UCSD-AML1 (cell line): ENCODE results near the gene TMEM144.
"Not testable (repeated sequence)": the region's sequence is repeated elsewhere in the genome, so short reads cannot be mapped to it uniquely, and the experiment has no call there.

ENCODE experiments used
- DNase-seq: peaks from one replicate; lab custom pipeline; 2025; ENCODE audit not compliant: unreplicated experiment; lab: John Stamatoyannopoulos, UW

Gene TMEM144

GRCh38 chr4:158234671-158235070 lies 24.4 kb downstream of the TMEM144 start:
- no peak for DNase-seq

DNA sequence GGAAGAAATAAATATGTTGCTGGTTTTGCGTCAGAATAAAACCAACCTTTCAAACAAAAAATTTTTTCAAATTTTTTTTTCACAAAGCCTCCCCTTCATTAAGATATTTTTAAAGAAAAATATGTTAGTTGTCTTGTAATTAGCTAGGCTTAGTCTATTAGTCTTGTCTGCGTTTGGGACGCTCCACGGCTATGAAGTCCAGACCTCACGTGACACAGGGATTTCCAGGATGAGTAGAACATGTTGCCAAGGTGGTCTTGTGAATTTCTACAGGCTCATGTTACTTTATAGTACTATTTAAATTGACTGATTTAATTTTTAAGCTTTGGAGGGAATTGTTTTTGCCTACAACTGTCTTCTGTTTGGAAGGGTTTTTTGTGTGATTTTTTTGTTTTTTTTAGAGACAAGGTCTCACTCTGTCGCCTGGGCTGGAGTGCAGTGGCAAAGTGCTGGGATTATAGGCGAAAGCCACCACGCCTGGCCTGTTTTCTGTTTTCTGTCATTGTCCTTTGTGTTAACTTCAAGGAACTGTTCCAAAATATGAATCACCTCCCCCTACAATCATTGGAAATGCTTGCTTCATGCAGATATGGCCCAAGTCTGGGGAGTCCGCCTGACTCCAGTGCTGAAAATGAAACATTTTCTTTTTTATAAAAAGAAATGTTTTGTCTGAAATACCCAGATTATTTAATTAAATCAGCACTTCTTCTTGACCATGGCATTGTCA lies 26.2 kb downstream of the TMEM144 start:
- no peak for DNase-seq

DNA sequence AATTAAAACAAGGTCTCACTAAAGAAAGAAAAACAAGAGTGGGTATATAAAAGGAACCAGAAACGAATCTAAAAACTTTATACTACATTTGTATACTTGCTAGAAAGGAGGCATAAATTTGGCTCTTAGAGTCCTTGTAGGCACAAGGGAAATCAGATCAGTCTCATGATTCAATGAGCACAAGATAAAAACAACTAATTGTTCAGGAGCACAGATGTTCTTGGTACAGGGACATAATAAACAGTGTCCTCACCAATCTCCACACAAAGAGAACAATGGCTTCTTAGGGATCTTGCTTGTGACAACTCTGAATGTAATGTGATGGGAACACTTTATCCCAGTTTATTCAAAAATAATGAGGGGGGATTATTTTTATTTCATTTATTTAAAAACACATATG lies 28.3 kb downstream of the TMEM144 start:
- DNase-seq: no peak

DNA sequence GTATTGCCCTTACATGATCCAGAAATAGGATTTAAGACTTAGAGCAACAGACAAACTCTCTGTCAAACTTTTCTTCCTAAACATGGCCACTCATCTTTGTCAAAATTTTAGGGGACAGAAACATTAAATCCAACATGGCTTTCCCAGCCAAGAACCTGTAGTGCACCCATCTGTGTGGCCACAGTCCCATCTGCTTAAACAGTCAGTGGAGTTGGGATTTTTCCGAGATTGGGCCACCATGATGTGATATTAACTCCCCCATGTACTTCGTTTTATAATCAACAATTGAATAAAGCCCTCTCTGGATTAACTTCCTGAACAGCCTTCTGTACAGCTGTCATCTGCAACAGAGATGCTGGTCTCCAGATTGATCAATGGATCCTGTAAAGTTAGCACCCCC lies 28.9 kb downstream of the TMEM144 start:
- no peak for DNase-seq

DNA sequence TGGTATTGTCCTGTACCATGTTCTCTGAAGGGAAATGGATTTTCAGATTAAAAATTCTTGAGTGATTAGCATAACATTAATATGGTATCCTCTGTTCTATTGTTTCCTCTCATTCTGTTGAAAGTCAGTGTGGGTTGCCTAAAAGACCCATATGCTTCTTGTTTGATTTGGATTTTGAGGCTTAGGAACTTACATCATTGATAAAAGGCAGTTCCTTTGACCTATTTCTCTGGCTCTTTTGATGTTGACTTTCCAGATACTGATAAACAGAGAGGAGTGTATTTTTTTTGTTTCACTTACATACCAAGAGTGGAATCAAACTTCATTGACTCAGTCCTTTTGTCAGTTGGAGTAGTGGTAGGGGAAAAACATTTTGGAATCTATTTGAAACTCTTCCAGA lies 32.8 kb downstream of the TMEM144 start:
- no peak for DNase-seq

DNA sequence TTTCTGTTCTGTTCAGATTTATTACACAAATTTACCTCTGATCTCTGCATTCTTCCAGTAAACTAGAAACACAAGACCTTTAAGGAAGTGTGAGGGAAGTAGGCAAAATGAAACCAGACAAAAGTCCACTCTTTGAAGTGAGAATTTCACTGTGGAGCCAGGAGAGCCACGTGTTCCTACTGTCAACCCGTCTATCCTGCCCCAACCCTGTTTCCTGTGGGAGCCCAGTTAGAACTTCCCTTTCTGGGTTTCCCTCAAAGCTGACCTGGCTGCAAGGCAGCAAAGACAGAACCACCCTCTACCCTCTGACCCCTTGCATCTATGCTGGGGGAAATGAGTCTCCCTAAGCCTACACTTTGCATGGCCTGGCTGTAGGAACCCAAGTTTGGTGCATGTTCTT lies 40.0 kb downstream of the TMEM144 start:
- DNase-seq: peak; percentile 42

DNA sequence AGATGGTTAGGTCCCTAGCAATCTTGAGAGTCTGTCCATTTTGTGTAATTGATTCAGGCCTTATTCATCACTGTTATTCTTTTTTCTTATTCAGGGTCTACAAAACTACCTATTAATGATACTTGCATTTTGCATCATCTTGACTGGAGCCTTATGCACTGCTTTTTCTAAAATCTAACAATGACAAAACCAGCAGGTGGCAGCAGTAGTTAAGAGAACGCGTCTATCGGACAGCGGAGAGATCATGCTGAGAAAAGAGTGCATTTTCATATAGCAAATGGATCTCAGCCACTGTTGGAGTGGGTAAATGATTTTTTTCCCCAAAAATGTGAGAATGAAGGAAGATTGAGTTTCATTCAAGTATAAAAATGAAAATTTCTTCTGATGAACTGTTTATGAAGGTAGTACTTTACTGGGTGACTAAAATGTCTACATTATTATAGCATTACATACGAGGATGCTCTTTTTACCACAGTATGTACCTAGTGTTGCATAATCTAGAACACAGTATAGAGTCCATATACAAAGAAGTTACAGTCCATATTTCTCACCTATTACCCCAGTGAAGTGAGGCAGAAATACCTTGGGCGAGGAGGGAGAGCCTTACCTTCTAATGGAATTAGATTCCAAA lies 43.2 kb downstream of the TMEM144 start:
- peak; percentile 10 for DNase-seq

DNA sequence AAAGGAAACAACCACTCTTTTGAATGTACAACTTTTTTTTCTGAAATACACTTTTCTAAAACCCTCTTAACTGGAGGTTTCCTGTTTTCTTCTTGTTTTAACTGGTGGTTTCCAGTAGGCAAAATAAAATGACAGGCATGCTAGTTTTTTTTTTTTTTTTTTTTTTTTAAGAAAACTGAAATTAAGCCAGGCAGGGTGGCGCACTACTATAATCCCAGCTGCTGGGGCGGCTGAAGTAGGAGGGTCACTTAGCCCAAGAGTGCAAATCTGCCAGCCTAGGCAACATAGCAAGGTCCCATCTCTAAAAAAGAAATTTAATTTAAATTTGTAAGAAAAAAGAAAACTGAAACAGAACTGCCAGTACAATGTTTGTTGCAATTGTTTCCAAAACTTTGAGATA lies 44.0 kb downstream of the TMEM144 start:
- DNase-seq: no peak

DNA sequence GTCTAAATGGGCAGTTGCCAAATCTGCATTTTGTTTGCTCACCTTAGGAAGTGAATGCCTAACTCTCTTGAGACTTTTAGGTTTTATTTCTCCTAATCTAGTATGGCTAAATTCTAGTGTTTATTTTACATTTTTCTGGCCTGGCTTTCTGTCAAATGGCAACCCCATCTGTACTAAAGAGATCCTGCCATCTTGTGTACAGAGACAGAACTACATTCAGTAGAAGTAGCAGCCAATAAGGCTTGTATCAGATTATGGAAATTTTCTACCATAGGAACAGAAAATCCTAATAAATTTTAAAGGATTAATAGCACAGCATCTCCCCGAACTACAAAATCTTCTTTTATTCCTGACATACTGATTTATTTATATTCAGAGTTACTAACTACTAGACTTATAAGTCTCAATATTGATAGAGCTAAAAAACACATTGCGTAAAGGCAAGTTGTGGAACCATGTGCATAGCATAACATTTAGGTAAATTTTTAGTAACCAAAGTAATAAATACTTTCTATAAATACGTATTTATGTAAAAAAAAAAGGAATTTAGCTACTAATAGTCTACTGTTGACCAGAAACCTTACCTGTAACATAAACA lies 45.5 kb downstream of the TMEM144 start:
- DNase-seq: no peak

GRCh38 chr4:158259955-158260575 lies 49.8 kb downstream of the TMEM144 start:
- DNase-seq: no peak

DNA sequence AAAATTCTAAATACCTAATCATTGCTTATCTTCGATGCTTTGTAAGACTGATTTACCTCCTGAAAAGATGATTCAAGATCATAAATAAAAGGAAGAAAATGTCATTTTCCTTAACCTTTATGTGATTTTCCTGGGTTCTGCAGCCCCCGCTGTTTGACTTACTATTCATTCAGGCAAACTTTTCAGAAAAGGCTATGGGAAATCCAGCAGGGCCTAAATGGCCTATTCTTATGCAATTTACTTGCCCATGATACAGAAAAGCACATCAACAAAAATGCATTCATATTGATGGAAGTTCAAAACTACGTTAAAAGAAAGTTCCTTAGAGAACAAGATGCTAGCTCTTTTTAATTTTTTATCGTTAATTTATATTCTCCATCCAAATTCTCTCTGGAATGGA lies 51.2 kb downstream of the TMEM144 start:
- DNase-seq: no peak

DNA sequence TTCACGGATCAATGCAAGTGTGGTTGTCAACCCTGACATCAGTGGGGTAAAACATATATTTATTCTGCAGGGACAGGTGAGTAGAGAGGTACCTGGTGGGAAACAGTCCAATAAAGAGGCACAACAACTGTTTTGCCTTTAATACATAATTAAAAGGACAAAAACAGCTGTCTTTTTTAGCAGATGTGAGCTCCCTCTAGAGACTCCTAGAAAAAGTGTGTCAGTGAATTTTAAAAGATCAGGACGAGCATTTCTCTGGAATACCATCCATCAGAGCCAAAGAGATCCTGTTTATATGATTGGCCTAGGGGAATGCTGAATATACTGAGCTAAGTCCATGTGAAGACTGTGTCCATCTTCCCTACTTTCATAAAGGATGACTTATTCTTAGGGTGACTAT lies 58.3 kb downstream of the TMEM144 start:
- DNase-seq: no peak

GRCh38 chr4:158274636-158275035 lies 64.3 kb downstream of the TMEM144 start:
- DNase-seq: no peak

- DNase-seq: no peak
Observed at GRCh38 chr4:158277558-158277957, 67.3 kb downstream of the TMEM144 start.

DNA sequence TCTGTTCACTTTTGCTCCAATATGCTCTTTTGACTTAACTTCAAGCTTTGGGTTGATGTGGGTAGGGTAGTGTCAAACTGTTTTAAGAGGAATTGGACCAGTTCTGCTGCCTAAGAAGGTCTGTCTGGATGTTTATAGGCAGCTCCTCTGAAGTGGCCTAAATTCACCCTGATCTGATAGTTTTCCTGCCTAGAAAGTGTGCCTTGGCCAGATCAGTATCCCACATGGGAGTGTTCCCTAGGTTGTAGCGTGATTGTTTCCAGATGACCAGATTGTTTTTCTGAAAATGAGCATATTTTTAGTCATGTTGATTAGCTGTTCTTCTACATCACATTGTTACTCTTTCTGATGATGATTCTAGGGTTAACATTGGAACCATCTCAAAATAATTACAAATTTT lies 68.8 kb downstream of the TMEM144 start:
- DNase-seq: not testable (repeated sequence)

DNA sequence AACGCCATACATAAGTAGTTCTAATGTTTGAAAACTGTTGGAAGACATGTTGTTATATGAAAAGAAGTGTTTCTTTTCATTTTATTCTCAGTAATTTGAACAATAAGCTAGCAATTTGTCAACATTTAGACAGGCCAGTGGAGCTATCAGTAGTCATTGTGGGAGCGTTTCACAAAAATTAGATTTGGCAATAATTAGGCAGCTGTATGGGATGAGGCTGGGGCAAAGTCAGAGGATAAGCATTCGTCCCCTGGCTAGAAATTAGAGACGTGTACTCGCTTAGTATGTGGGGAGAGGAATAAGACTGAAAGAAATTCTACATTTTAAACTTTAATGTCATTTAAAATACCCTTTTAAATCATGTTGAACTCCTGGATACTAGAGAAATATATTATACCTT lies 70.6 kb downstream of the TMEM144 start:
- DNase-seq: no peak

DNA sequence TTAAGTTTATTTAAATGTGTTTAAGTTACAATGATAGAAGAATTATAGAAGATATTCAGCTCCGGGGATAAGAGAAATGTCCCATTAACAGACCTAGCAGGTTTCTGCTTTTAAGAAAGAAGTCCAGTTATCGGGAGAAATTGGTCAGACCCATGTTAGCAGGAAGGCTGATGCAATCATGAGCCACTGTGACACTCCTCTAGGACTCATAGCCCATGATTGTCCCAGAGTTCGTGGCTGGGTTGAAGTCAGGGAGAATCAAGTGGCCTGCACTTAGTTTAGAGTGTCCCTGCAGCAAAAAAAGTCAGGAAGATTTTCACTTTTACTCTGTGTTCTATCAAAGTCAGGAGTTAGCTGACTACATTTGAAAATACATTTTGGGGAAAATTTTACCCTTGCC lies 72.0 kb downstream of the TMEM144 start:
- no peak for DNase-seq

DNA sequence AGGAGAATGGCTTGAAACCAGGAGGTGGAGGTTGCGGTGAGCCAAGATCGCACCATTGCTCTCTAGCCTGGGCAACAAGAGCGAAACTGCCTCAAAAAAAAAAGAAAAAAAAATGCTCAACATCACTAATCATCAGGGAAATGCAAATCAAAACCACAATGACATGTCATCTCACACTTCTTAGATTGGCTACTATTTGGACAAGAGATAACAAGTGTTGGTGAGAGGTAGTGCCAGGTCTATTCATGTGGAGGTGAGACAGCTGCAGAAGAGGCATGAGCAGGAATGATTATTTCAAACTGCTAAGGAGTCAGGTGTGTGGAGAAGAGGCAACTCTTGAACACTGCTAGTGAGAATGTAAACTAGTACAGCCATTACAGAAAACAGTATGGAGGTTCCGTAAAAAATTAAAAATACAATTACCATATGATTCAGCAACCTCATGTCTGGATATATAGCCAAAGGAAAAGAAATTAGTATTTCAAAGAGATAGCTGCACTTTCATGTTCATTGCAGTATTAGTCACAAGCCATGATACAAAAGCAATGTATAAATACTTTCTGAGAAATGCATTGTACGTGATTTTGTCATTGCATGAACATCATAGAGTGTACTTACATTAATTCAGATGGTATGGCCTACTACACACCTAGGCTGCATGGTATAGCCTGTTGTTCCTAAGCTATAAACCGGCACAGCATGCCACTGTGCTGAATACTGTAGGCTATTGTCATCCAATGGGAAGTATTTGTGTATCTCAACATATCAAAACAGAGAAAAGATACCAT lies 75.3 kb downstream of the TMEM144 start:
- DNase-seq: no peak

- DNase-seq: no peak
Observed at GRCh38 chr4:158290912-158291311, 80.6 kb downstream of the TMEM144 start.

DNA sequence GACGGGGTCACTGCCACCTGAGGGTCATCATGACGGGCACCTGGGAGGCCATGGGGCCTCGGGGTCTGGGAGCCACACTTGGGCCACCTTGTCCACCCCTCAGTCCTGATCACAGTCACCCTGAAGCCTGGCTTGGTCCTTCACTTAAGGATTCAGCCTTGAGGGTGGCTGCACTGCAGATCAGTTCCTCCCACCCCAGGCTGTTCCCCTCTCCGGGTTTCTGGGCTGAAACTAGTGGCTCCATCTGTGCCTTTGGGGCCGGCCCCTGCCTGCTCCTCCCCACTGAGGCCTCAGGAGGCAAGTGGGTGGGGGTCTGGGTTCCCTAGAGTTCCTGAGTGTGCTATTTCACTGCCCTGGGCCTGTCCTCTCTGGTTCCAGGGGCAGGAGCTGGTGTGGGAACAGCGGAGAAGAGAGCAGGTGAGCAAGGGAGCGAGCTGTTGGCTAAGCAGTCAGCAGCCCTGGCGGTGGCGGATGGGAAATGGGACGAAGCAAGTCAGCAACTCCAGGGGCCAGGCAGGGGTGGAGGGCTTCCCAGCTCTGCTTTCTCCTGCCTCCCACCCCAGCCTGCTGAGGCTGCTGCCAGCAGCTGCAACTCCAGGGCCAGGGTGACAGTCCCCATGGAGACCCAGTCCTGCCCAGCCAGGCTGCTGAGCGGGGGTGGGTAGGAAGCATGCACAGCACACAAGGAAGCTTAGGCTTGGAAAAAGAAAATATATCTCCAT lies 81.2 kb downstream of the TMEM144 start:
- DNase-seq: no peak

- DNase-seq: no peak
Observed at GRCh38 chr4:158292156-158292555, 81.9 kb downstream of the TMEM144 start.
